Kasumi-1 (cell line): ENCODE measurements around the gene MERTK.
"Not testable (repeated sequence)": the region's sequence is repeated elsewhere in the genome, so short reads cannot be mapped to it uniquely, and the experiment has no call there.

Experiments
- DNase-seq, 2 experiments: peaks; one replicate each; lab custom pipeline; 2025; lab: John Stamatoyannopoulos, UW

The MERTK gene

GRCh38 chr2:111897924-111898702 is at the start of gene MERTK:
Gene MERTK, plus strand, starts transcription at chr2:111898607. Its CDS starts 129 bp downstream, at chr2:111898736.
- peak; percentile 62 to 70 for DNase-seq

- peak; percentile 27 to 28 for DNase-seq
These were observed 47.8 kb upstream of the MERTK start for GRCh38 chr2:111850646-111851045.

- not testable (repeated sequence) for DNase-seq
These were observed 45.9 kb upstream of the MERTK start for GRCh38 chr2:111852544-111852943.

GRCh38 chr2:111860005-111860404 is 38.4 kb upstream of the MERTK start:
- DNase-seq = not testable (repeated sequence)

GRCh38 chr2:111865124-111865523 is 33.3 kb upstream of the MERTK start:
- DNase-seq = not testable (repeated sequence)

GRCh38 chr2:111872806-111873205 is 25.6 kb upstream of the MERTK start:
- not testable (repeated sequence) for DNase-seq

GRCh38 chr2:111883661-111884591 is 14.5 kb upstream of the MERTK start, which contains the start of gene ANAPC1:
Gene ANAPC1, minus strand, starts transcription at chr2:111884193. Its CDS starts 3,368 bp downstream, at chr2:111880825.
- DNase-seq = peak; percentile 75 to 87

GRCh38 chr2:111884592-111884964 is 13.8 kb upstream of the MERTK start:
- DNase-seq = peak; percentile 67 to 69

- no peak for DNase-seq
These were observed 2.4 kb upstream of the MERTK start for GRCh38 chr2:111896024-111896423.

- no peak for DNase-seq
These were observed 1.8 kb upstream of the MERTK start for GRCh38 chr2:111896576-111896975.

GRCh38 chr2:111897630-111897923 is 830 bp upstream of the MERTK start:
- DNase-seq = no peak

GRCh38 chr2:111898703-111899514 is 502 bp downstream of the MERTK start:
- peak in 1 of 2 experiments; percentile 23 for DNase-seq

- peak; percentile 71 to 73 for DNase-seq
These were observed 2.5 kb downstream of the MERTK start for GRCh38 chr2:111900859-111901258.

GRCh38 chr2:111903516-111903915 is 5.1 kb downstream of the MERTK start:
- DNase-seq = no peak

- DNase-seq = no peak
These were observed 5.6 kb downstream of the MERTK start for GRCh38 chr2:111903930-111904439.

GRCh38 chr2:111904726-111905474 is 6.5 kb downstream of the MERTK start:
- no peak for DNase-seq

GRCh38 chr2:111905475-111905869 is 7.1 kb downstream of the MERTK start:
- not testable (repeated sequence) for DNase-seq

GRCh38 chr2:111905990-111906735 is 7.8 kb downstream of the MERTK start:
- no peak for DNase-seq

GRCh38 chr2:111908578-111908977 is 10.2 kb downstream of the MERTK start:
- no peak for DNase-seq

- DNase-seq = no peak
These were observed 10.7 kb downstream of the MERTK start for GRCh38 chr2:111909079-111909478.
